Non-pigmented ciliary epithelial cell (primary cell): ENCODE results near the gene PCDHGA2.
"Not testable (repeated sequence)": the region's sequence is repeated elsewhere in the genome, so short reads cannot be mapped to it uniquely, and the experiment has no call there.

Experiments
- DNase-seq: peaks from one replicate; pipeline ENCODE4 v3.0.0-alpha.2; 2010; ENCODE audit warnings: low read depth

Gene PCDHGA2

GRCh38 chr5:141349917-141350619 is 11.5 kb downstream of the PCDHGA2 start, which contains the start of gene PCDHGB1:
Gene PCDHGB1, plus strand, starts transcription at chr5:141350099. Its CDS starts 162 bp downstream, at chr5:141350261.
- DNase-seq: no peak

DNA sequence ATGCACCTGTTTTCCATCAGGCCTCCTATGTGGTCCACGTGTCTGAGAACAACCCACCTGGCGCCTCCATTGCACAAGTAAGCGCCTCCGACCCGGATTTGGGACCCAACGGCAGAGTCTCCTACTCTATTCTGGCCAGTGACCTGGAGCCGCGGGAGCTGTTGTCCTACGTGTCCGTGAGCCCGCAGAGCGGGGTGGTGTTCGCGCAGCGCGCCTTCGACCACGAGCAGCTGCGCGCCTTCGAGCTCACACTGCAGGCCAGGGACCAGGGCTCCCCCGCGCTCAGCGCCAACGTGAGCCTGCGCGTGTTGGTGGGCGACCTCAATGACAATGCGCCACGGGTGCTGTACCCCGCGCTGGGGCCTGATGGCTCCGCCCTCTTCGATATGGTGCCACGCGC is 13.0 kb downstream of the PCDHGA2 start:
- DNase-seq: no peak

GRCh38 chr5:141354900-141355469 is 16.4 kb downstream of the PCDHGA2 start, which contains the start of gene PCDHGA4:
Gene PCDHGA4, plus strand, starts transcription at chr5:141355021. Its CDS starts 87 bp downstream, at chr5:141355108.
- DNase-seq: no peak

GRCh38 chr5:141355641-141356040 is 17.1 kb downstream of the PCDHGA2 start:
- no peak for DNase-seq

GRCh38 chr5:141356133-141356532 is 17.6 kb downstream of the PCDHGA2 start:
- no peak for DNase-seq

GRCh38 chr5:141356950-141357349 is 18.4 kb downstream of the PCDHGA2 start:
- DNase-seq: no peak

DNA sequence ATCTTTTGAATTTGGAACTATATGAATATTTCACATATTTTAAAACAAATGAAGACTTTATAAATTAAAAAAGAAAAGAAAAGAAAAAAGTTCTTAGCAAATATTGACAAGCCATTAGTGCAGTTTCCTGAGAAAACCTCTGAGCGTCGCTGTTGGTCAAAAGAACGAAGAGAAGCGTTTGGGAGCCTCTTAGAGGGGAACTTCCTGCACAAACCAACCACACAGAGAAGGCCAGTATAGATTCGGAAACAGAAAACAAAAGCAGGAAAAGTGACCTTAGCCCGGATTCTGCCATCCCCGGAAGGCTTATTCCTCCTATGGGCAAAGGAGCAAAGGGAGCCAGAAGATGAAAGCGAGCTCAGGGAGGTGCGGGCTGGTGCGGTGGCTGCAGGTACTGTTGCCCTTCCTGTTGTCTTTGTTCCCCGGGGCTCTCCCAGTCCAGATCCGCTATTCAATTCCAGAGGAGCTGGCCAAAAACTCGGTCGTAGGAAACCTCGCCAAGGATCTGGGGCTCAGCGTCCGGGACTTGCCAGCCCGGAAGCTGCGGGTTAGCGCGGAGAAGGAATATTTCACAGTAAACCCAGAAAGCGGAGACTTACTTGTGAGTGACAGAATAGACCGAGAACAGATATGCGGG is 21.3 kb downstream of the PCDHGA2 start, which contains the start of gene PCDHGB2:
TSS of gene PCDHGB2 (plus strand) at position 205 of the 637 bp plus-strand sequence. CDS start at position 347, 142 bp downstream.
- DNase-seq: no peak

GRCh38 chr5:141360685-141361084 is 22.1 kb downstream of the PCDHGA2 start:
- no peak for DNase-seq

DNA sequence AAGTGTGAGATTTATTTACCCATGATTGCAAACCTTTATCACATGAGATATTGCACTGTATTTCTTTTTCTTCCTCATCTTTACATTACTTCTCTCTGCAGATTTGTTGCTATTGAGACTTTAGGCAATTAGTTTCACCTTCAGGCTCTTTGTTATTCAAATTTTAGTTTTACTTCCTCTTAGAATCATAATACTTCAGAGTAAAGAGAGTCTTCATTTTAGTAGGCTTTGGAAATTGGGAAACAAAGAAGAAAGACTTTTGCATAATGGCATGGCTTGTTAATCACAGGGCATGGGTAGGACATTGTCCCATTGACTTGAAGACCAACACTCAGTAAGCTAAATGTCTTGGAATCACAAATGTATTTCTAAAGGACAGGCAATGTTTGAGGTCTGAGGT is 24.2 kb downstream of the PCDHGA2 start:
- no peak for DNase-seq

- DNase-seq: no peak
These were observed 25.5 kb downstream of the PCDHGA2 start, which contains the start of gene PCDHGA5 for GRCh38 chr5:141363952-141364660. Gene PCDHGA5, plus strand, starts transcription at chr5:141364162. Its CDS starts 169 bp downstream, at chr5:141364331.

DNA sequence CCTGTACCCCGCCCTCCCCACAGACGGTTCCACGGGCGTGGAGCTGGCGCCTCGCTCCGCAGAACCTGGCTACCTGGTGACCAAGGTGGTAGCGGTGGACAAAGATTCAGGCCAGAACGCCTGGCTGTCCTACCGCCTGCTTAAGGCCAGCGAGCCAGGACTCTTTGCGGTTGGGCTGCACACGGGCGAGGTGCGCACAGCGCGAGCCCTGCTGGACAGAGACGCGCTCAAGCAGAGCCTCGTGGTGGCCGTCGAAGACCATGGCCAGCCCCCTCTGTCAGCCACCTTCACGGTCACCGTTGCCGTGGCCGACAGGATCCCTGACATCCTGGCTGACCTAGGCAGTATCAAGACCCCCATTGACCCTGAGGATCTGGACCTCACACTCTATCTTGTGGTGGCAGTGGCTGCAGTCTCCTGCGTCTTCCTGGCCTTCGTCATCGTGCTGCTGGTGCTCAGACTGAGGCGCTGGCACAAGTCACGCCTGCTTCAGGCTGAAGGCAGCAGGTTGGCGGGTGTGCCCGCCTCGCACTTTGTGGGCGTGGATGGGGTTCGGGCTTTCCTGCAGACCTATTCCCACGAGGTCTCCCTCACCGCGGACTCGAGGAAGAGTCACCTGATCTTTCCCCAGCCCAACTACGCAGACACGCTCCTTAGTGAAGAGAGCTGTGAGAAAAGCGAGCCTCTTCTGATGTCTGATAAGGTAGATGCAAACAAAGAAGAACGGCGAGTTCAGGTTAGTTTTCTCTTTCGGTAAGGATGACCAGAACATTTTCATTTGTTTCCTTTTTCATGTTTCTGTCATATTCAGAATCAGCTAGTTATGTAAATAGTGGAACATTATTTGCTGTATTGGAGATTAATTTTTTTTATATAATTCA is 27.7 kb downstream of the PCDHGA2 start:
- DNase-seq: no peak

DNA sequence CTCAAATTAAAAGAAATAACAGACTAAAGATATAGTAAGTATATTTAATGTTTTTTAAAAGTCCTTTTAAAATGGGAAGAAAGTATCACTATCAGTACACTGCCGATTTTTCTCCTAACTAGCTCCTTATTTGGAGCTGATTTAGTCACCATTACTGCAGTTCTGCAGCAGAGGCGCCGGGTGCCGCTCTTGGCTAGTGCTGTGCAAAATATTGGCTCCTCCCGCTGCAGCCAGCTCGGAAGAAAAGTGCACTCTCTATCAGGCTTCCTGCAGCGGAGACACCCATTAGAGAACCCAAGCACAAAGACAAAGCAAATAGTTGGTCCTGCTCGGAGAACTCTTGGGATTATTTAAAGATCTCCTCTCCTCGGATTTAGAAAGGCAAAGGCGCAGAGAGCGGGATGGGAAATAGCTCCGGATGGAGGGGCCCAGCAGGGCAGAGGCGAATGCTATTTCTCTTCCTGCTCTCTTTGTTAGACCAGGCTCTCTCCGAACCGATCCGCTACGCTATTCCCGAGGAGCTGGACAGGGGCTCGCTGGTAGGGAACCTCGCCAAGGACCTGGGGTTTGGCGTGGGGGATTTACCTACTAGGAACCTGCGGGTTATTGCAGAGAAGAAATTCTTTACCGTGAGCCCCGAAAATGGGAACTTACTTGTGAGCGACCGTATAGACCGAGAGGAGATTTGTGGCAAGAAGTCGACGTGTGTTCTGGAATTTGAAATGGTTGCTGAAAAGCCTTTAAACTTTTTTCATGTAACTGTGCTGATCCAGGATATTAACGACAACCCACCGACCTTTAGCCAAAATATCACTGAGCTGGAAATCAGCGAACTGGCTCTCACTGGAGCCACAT is 31.7 kb downstream of the PCDHGA2 start, which contains the start of gene PCDHGB3:
TSS of gene PCDHGB3 (plus strand) at position 249 of the 855 bp plus-strand sequence. CDS start at position 402, 153 bp downstream.
- DNase-seq: no peak

DNA sequence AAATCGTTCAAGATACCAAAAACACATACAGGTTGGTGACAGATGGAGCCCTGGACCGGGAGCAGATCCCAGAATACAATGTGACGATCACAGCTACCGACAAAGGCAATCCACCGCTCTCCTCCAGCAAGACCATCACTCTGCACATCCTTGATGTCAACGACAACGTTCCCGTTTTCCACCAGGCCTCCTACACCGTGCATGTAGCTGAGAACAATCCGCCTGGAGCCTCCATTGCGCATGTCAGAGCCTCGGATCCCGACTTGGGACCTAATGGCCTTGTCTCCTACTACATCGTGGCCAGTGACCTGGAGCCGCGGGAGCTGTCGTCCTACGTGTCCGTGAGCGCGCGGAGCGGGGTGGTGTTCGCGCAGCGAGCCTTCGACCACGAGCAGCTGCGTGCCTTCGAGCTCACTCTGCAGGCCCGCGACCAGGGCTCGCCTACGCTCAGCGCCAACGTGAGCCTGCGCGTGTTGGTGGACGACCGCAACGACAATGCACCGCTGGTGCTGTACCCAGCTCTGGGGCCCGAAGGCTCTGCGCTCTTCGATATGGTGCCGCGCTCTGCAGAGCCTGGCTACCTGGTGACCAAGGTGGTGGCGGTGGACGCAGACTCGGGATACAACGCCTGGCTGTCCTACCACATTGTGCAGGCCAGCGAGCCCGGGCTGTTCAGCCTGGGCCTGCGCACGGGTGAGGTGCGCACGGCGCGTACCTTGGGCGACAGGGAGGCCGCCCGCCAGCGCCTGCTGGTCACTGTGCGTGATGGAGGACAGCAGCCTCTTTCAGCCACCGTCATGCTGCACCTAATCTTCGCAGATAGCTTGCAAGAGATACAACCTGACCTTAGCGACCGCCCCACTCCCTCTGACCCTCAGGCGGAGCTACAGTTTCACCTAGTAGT is 33.3 kb downstream of the PCDHGA2 start:
- no peak for DNase-seq

DNA sequence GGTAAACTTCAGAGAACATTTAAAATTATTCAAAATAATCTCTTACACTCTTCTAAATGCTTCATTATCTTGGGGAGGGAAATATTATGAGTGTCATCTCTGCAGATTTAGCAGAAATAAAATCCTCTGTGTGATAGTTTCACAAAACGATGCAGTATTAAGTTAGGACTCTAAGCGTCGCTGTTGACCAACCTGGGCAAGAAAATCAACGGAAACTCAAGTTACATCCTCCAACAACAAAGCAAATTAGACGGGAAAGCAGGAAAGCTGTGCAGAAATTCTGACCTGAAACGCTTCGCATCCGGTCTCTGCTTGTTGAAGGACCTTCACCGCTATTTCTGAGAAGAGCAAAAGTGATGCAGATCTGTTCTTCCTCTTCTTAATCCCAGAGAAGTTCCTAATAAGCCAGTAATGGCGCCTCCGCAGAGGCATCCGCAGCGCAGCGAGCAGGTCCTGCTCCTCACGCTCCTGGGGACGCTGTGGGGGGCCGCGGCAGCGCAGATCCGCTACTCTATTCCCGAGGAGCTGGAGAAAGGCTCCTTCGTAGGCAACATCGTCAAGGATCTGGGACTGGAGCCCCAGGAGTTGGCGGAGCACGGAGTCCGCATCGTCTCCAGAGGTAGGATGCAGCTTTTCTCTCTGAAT is 35.2 kb downstream of the PCDHGA2 start, which contains the start of gene PCDHGA6:
TSS of gene PCDHGA6 (plus strand) at position 219 of the 645 bp plus-strand sequence. CDS start at position 412, 193 bp downstream.
- no peak for DNase-seq

DNA sequence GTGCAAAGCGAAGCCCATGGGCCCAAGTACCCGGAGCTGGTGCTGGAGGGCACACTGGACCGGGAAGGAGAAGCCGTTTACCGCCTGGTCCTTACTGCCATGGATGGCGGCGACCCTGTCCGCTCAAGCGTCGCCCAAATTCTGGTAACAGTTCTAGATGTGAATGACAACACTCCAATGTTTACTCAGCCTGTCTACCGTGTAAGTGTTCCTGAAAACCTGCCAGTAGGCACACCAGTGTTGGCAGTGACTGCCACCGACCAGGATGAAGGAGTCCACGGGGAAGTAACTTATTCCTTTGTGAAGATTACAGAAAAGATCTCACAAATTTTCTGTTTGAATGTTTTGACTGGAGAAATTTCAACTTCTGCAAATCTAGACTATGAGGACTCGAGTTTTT is 36.1 kb downstream of the PCDHGA2 start:
- DNase-seq: no peak

- DNase-seq: not testable (repeated sequence)
These were observed 37.0 kb downstream of the PCDHGA2 start for GRCh38 chr5:141375444-141376155.

DNA sequence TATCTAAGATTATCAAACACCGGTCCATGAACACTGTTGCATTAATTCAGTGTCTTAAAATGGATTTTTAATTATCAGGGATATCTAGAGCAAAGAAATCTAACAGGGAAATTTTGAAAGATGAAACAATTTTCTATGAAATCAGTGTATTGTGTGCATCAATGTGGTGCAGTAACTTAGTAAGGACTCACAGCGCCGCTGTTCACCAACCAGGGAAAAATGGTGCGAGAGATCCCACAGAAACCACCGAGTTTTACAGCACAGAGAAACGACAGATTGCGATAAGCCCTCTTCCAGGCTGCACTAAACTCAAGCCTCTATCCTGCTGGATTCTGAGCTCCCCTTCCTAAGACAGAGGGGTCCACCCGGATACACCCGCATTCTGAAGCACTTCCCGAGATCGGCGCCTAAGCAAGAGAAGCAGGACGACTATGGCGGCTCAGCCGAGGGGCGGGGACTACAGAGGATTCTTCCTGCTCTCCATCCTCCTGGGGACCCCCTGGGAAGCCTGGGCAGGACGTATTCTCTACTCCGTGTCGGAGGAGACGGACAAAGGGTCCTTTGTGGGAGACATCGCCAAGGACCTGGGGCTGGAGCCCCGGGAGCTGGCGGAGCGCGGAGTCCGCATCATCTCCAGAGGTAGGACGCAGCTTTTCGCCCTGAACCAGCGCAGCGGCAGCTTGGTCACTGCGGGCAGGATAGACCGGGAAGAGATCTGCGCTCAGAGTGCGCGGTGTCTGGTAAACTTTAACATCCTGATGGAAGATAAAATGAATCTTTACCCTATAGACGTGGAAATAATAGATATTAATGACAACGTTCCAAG is 44.1 kb downstream of the PCDHGA2 start, which contains the start of gene PCDHGA7:
TSS of gene PCDHGA7 (plus strand) at position 274 of the 826 bp plus-strand sequence. CDS start at position 432, 158 bp downstream.
- DNase-seq: no peak
